GM23338 (cell line): ENCODE results near the gene DTD1. TPM values are rescaled to one million over a fixed set of nuclear protein-coding genes. Genes with fewer than 3 reads are reported as not detected.

ENCODE experiments used
- ATAC-seq: fragments of 200-7000 bp; cut with Tn5 transposase; 3 replicates; pipeline ENCODE4 v1.9.1; 2020
- DNase-seq: peaks from one replicate; pipeline ENCODE4 v3.0.0-alpha.2; 2015; ENCODE audit warnings: low spot score
- H2AFZ ChIP-seq: fragments of 200-600 bp; sonication (generic); 2 replicates; pipeline ENCODE4 v1.8.0; 2016; ENCODE audit warnings: antibody characterized with exemption, mild to moderate bottlenecking, moderate library complexity
- H3F3A ChIP-seq: fragments of 200-600 bp; sonication (generic); replicated peaks from 2 replicates; pipeline ENCODE4 v1.8.0; 2017; ENCODE audit warnings: antibody characterized with exemption, mixed run types, low read depth
- H3K27ac ChIP-seq: fragments of 200-600 bp; sonication (generic); 2 replicates; pipeline ENCODE4 v1.6.1; 2016; ENCODE audit warnings: low read depth
- H3K27me3 ChIP-seq: fragments of 200-600 bp; sonication (generic); 2 replicates; pipeline ENCODE4 v1.8.0; 2016; ENCODE audit warnings: mild to moderate bottlenecking, mixed run types, moderate library complexity; ENCODE audit not compliant: insufficient read depth
- H3K36me3 ChIP-seq: fragments of 200-600 bp; sonication (generic); 2 replicates; pipeline ENCODE4 v1.8.0; 2016; ENCODE audit warnings: mild to moderate bottlenecking; ENCODE audit not compliant: insufficient read depth
- H3K4me1 ChIP-seq: fragments of 200-600 bp; sonication (generic); 2 replicates; pipeline ENCODE4 v1.8.0; 2016; ENCODE audit warnings: mild to moderate bottlenecking, moderate library complexity; ENCODE audit not compliant: insufficient read depth
- H3K4me2 ChIP-seq: fragments of 200-600 bp; sonication (generic); 2 replicates; pipeline ENCODE4 v1.7.1; 2017; ENCODE audit warnings: mixed run types
- H3K4me3 ChIP-seq: fragments of 200-600 bp; sonication (generic); 2 replicates; pipeline ENCODE4 v1.6.1; 2016; ENCODE audit warnings: mixed run types
- H3K79me2 ChIP-seq: fragments of 200-600 bp; sonication (generic); replicated peaks from 2 replicates; pipeline ENCODE4 v1.8.0; 2017; ENCODE audit warnings: mild to moderate bottlenecking; ENCODE audit not compliant: insufficient read depth
- H3K9me2 ChIP-seq: fragments of 200-600 bp; sonication (generic); 2 replicates; pipeline ENCODE4 v1.8.0; 2017; ENCODE audit not compliant: insufficient read depth
- H4K20me1 ChIP-seq: fragments of 200-600 bp; sonication (generic); replicated peaks from 2 replicates; pipeline ENCODE4 v1.8.0; 2017; ENCODE audit warnings: mild to moderate bottlenecking; ENCODE audit not compliant: insufficient read depth
- H3K27ac Mint-ChIP-seq: 2 replicates; pipeline ENCODE4 v1.8.0; 2020; ENCODE audit warnings: inconsistent platforms, mild to moderate bottlenecking, moderate library complexity, mixed read lengths
- H3K27me3 Mint-ChIP-seq: 3 replicates; pipeline ENCODE4 v1.8.0; 2022; ENCODE audit warnings: low read depth, mild to moderate bottlenecking, moderate library complexity, mixed read lengths, inconsistent platforms; ENCODE audit not compliant: insufficient read depth, poor library complexity
- H3K36me3 Mint-ChIP-seq: 3 replicates; pipeline ENCODE4 v1.8.0; 2021; ENCODE audit warnings: low read depth, mild to moderate bottlenecking, inconsistent platforms, moderate library complexity, mixed read lengths
- H3K4me1 Mint-ChIP-seq: 3 replicates; pipeline ENCODE4 v1.8.0; 2020; ENCODE audit warnings: mild to moderate bottlenecking, inconsistent platforms, mixed read lengths
- H3K4me3 Mint-ChIP-seq: 3 replicates; pipeline ENCODE4 v1.8.0; 2021; ENCODE audit warnings: moderate library complexity, mild to moderate bottlenecking, inconsistent platforms, mixed read lengths
- H3K9me3 Mint-ChIP-seq: 3 replicates; pipeline ENCODE4 v1.8.0; 2020; ENCODE audit warnings: moderate library complexity, mild to moderate bottlenecking, inconsistent platforms, mixed read lengths
- CREB1 ChIP-seq: fragments of 250-450 bp; sonication (Bioruptor Pico); IDR thresholded peaks from 2 replicates; pipeline ENCODE4 v1.5.0; 2020; ENCODE audit warnings: low read depth, mild to moderate bottlenecking, moderate library complexity
- EZH2 ChIP-seq: fragments of 200-600 bp; sonication (generic); IDR thresholded peaks from one replicate; pipeline ENCODE4 v1.8.0; 2017; ENCODE audit warnings: antibody characterized with exemption, mild to moderate bottlenecking, low read depth; ENCODE audit not compliant: unreplicated experiment
- EZH2phosphoT487 ChIP-seq: fragments of 200-600 bp; sonication (generic); IDR thresholded peaks from one replicate; pipeline ENCODE4 v1.8.1; 2018; ENCODE audit warnings: antibody characterized with exemption; ENCODE audit not compliant: unreplicated experiment
- JUNB ChIP-seq: IDR thresholded peaks from one replicate; pipeline ENCODE4 v1.6.1; 2016; ENCODE audit warnings: antibody characterized with exemption; ENCODE audit not compliant: unreplicated experiment
- NANOG ChIP-seq: IDR thresholded peaks from 2 replicates; pipeline ENCODE4 v1.6.1; 2016; ENCODE audit warnings: antibody characterized with exemption, borderline replicate concordance
- POLR2AphosphoS5 ChIP-seq: IDR thresholded peaks from 2 replicates; pipeline ENCODE4 v1.6.1; 2016; ENCODE audit warnings: antibody characterized with exemption, low read depth
- STAT1 ChIP-seq: IDR thresholded peaks from one replicate; pipeline ENCODE4 v1.6.1; 2016; ENCODE audit warnings: antibody characterized with exemption; ENCODE audit not compliant: unreplicated experiment
- ZNF114 ChIP-seq: fragments of 250-450 bp; sonication (Bioruptor Pico); IDR thresholded peaks from 2 replicates; pipeline ENCODE4 v1.5.0; 2020; ENCODE audit warnings: mild to moderate bottlenecking, moderate library complexity
- polyA plus RNA-seq: library from polyadenylated mRNA; unstranded; fragments of >200 nt; fragmentation: Nextera tagmentation; extraction: Ambion mirVana; gene quantifications from 2 replicates; pipeline ENCODE4 v1.2.1, GENCODE V29; 2016
- total RNA-seq: library from RNA; depleted of rRNA; stranded (reverse); fragments of >200 nt; shearing (Covaris generic); gene quantifications from 2 replicates; pipeline ENCODE4 v1.2.3, GENCODE V29; 2014
- TF ChIP-seq, protein P1 (sequence below): IDR thresholded peaks from one replicate; pipeline ENCODE4 v1.6.1; 2018; ENCODE audit warnings: antibody characterized with exemption; ENCODE audit not compliant: unreplicated experiment
- TF ChIP-seq, protein P2 (sequence below): IDR thresholded peaks from 2 replicates; pipeline ENCODE4 v1.6.1; 2016; ENCODE audit warnings: antibody characterized with exemption
- TF ChIP-seq, protein P3 (sequence below), 2 experiments: fragments of 200-600 bp in 1 of 2; sonication (generic) in 1 of 2; conservative IDR thresholded peaks; 2 replicates each; pipeline versions ENCODE4 v1.5.1 to v1.6.1; 2016 to 2017; ENCODE audit warnings: antibody characterized with exemption in 2 of 2, low read depth in 2 of 2, mild to moderate bottlenecking in 2 of 2, moderate library complexity in 1 of 2

Gene DTD1
- total and polyA plus RNA-seq, 2 experiments from 2014 or later: 69.8 to 74.0 TPM

DNA sequence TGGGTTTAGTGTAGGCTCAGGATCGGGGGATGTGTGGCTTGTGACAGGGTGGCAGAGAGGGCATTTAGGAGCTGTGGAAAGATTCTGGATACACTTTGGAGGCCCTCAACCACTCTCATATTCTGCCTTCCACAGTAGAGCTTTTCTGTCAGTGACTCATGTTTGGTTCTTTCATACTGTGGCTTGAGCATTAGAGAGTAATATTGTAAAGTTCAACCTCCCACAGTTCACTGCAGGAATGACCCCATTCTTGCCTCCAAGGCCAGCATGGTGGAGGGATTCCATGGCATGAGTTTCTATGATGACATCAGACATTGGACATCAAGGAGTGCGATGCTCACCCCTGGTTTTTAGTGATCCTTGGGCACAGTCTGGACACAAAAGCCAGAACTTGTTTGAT, 50.9 kb downstream of the DTD1 start (continued):
- TF ChIP-seq, protein P1, sequence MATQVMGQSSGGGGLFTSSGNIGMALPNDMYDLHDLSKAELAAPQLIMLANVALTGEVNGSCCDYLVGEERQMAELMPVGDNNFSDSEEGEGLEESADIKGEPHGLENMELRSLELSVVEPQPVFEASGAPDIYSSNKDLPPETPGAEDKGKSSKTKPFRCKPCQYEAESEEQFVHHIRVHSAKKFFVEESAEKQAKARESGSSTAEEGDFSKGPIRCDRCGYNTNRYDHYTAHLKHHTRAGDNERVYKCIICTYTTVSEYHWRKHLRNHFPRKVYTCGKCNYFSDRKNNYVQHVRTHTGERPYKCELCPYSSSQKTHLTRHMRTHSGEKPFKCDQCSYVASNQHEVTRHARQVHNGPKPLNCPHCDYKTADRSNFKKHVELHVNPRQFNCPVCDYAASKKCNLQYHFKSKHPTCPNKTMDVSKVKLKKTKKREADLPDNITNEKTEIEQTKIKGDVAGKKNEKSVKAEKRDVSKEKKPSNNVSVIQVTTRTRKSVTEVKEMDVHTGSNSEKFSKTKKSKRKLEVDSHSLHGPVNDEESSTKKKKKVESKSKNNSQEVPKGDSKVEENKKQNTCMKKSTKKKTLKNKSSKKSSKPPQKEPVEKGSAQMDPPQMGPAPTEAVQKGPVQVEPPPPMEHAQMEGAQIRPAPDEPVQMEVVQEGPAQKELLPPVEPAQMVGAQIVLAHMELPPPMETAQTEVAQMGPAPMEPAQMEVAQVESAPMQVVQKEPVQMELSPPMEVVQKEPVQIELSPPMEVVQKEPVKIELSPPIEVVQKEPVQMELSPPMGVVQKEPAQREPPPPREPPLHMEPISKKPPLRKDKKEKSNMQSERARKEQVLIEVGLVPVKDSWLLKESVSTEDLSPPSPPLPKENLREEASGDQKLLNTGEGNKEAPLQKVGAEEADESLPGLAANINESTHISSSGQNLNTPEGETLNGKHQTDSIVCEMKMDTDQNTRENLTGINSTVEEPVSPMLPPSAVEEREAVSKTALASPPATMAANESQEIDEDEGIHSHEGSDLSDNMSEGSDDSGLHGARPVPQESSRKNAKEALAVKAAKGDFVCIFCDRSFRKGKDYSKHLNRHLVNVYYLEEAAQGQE: no peak
- TF ChIP-seq NANOG: no peak
- no peak for TF ChIP-seq ZNF114 (CRISPR knock-in tag)

DNA sequence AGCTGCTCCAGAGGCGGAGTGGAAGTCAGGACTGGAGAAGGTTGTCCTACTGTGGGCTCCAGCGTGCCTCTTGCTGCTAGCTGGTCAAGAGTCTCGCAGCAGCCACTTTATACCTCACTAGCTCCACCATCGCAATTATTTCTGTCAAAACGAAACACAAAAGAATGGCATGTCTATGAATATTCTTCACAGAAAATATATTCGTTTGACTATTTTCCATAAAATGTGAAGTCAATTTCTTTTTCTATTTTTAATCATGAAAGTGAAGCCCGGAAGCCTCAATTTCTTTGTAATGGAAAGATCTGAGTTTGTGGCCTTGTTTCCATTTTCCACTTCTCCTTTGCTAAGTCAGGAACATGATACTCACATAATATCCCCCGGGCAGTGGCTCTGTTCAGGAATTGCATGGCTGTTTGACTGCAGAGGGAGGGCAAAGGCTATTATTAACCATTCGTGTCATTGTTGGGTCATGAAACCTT, 51.7 kb downstream of the DTD1 start:
- H4K20me1 ChIP-seq: no peaks in the 10 kb centered on the region
- Mint-ChIP-seq H3K27me3 (peaks cover 4% of the 10 kb centered on the region), H3K27ac (no peak overlapping the region), H3K4me3 (no peak overlapping the region), H3K36me3 (peaks cover 9% of the 10 kb centered on the region; the same call in 1 of the 3 replicates), H3K9me3 (no peaks in the 10 kb centered on the region; the same call in 2 of the 3 replicates), H3K4me1 (peaks cover 9% of the 10 kb centered on the region)
- no peaks in the 10 kb centered on the region for H3K9me2 ChIP-seq
- no peak overlapping the region for H2AFZ ChIP-seq
- H3F3A ChIP-seq: no peaks in the 10 kb centered on the region
- H3K4me1 ChIP-seq: peaks cover 4% of the 10 kb centered on the region; the same call in 1 of the 2 replicates
- H3K4me3 ChIP-seq: no peak overlapping the region
- no peak for ATAC-seq
- H3K27me3 ChIP-seq: no peaks in the 10 kb centered on the region
- H3K79me2 ChIP-seq: no peaks in the 10 kb centered on the region
- H3K27ac ChIP-seq: no peak overlapping the region
- DNase-seq: no peak
- H3K36me3 ChIP-seq: no peaks in the 10 kb centered on the region; the same call in 1 of the 2 replicates
- no peak overlapping the region for H3K4me2 ChIP-seq
- TF ChIP-seq EZH2 (no peak), NANOG (no peak), JUNB (no peak), STAT1 (no peak), ZNF114 (CRISPR knock-in tag) (no peak), CREB1 (CRISPR knock-in tag) (no peak), POLR2AphosphoS5 (no peak), EZH2phosphoT487 (no peak)
- TF ChIP-seq, protein P1: no peak
- TF ChIP-seq, protein P2, sequence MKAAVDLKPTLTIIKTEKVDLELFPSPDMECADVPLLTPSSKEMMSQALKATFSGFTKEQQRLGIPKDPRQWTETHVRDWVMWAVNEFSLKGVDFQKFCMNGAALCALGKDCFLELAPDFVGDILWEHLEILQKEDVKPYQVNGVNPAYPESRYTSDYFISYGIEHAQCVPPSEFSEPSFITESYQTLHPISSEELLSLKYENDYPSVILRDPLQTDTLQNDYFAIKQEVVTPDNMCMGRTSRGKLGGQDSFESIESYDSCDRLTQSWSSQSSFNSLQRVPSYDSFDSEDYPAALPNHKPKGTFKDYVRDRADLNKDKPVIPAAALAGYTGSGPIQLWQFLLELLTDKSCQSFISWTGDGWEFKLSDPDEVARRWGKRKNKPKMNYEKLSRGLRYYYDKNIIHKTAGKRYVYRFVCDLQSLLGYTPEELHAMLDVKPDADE: no peak
- TF ChIP-seq, protein P3, sequence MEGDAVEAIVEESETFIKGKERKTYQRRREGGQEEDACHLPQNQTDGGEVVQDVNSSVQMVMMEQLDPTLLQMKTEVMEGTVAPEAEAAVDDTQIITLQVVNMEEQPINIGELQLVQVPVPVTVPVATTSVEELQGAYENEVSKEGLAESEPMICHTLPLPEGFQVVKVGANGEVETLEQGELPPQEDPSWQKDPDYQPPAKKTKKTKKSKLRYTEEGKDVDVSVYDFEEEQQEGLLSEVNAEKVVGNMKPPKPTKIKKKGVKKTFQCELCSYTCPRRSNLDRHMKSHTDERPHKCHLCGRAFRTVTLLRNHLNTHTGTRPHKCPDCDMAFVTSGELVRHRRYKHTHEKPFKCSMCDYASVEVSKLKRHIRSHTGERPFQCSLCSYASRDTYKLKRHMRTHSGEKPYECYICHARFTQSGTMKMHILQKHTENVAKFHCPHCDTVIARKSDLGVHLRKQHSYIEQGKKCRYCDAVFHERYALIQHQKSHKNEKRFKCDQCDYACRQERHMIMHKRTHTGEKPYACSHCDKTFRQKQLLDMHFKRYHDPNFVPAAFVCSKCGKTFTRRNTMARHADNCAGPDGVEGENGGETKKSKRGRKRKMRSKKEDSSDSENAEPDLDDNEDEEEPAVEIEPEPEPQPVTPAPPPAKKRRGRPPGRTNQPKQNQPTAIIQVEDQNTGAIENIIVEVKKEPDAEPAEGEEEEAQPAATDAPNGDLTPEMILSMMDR (conservative IDR thresholded peaks at IDR 0.05; ENCODE audit: low read depth in 2 of 2): no peak
